Hypothalamus (tissue), 51 donors: ENCODE data around the gene SLC26A4.

Experiments
- DNase-seq, 51 donors: peaks; one replicate each; lab custom pipeline; 2025; lab: John Stamatoyannopoulos, UW

SLC26A4 gene

GRCh38 chr7:107659666-107660065 lies 962 bp upstream of the SLC26A4 start:
- no peak for DNase-seq

GRCh38 chr7:107661081-107661864 lies 645 bp downstream of the SLC26A4 start:
- peak in 16 of 51 donors; percentile 2 to 34 (median 14) for DNase-seq

GRCh38 chr7:107661865-107662379 lies 1.3 kb downstream of the SLC26A4 start:
- DNase-seq, result no peak

- no peak for DNase-seq
These were observed 2.6 kb downstream of the SLC26A4 start for GRCh38 chr7:107663196-107663595.

- DNase-seq, result no peak
These were observed 6.2 kb downstream of the SLC26A4 start for GRCh38 chr7:107666790-107667189.

- DNase-seq, result no peak
These were observed 6.7 kb downstream of the SLC26A4 start for GRCh38 chr7:107667341-107667740.

GRCh38 chr7:107668296-107668695 lies 7.7 kb downstream of the SLC26A4 start:
- DNase-seq, result no peak

GRCh38 chr7:107672183-107672582 lies 11.6 kb downstream of the SLC26A4 start:
- no peak for DNase-seq

- no peak for DNase-seq
These were observed 15.6 kb downstream of the SLC26A4 start for GRCh38 chr7:107676249-107676648.

GRCh38 chr7:107678110-107678753 lies 17.6 kb downstream of the SLC26A4 start:
- no peak for DNase-seq

GRCh38 chr7:107680478-107680877 lies 19.9 kb downstream of the SLC26A4 start:
- DNase-seq, result no peak

GRCh38 chr7:107682886-107683285 lies 22.3 kb downstream of the SLC26A4 start:
- DNase-seq, result no peak

- no peak for DNase-seq
These were observed 23.7 kb downstream of the SLC26A4 start for GRCh38 chr7:107684287-107684686.

GRCh38 chr7:107684947-107685463 lies 24.4 kb downstream of the SLC26A4 start:
- no peak for DNase-seq

- DNase-seq, result no peak
These were observed 26.3 kb downstream of the SLC26A4 start for GRCh38 chr7:107686816-107687387.

- no peak for DNase-seq
These were observed 27.0 kb downstream of the SLC26A4 start for GRCh38 chr7:107687656-107688055.

GRCh38 chr7:107689553-107689952 lies 28.9 kb downstream of the SLC26A4 start:
- no peak for DNase-seq

- no peak for DNase-seq
These were observed 29.5 kb downstream of the SLC26A4 start for GRCh38 chr7:107690084-107690483.

GRCh38 chr7:107690611-107691010 lies 30.0 kb downstream of the SLC26A4 start:
- DNase-seq, result no peak

- no peak for DNase-seq
These were observed 31.1 kb downstream of the SLC26A4 start for GRCh38 chr7:107691716-107692115.

- no peak for DNase-seq
These were observed 31.9 kb downstream of the SLC26A4 start for GRCh38 chr7:107692501-107692900.
